ENCODE data around the gene TGFB3. TPM values are rescaled to one million over a fixed set of nuclear protein-coding genes. Genes with fewer than 3 reads are reported as not detected.
A peak's percentile ranks its signal among the peaks of the same experiment; 100 is the strongest.
"Not testable (repeated sequence)": the region's sequence is repeated elsewhere in the genome, so short reads cannot be mapped to it uniquely, and the experiment has no call there.

TGFB3 gene
- total and polyA plus RNA-seq, 12 donors, result 12.7 to 102 (median 45.0) TPM

DNA sequence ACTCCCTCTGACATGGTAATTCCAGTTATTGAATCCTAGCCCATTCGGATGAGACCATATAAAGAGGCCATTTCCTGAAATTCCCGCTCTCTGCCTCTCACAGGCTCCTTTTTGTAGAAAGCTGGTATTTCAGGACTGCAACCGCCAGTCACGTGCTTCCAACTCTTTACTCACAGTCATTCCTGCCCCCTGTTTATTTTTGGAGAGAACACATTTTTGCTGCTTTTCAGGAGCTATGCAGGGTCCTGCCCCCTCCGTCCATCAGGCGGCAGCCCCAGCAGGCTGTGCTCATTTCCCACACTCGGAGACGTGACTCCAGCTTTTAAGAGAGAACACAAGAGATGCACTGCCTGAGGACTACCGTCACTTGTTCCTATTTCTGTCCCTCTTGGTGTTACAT is 30.6 kb upstream of the TGFB3 start:
- H3K27ac ChIP-seq, result peak overlapping the region in 2 of 5 donors; percentile 24 to 51
- H3K4me1 ChIP-seq (replicated peaks in 1 of 2), result no peaks in the 10 kb centered on the region
- no peaks in the 10 kb centered on the region for H3K9me3 ChIP-seq (replicated peaks in 1 of 3)
- peaks cover 0 to 16% of the 10 kb centered on the region in 2 donors for H3K36me3 ChIP-seq (replicated peaks in 1 of 2)
- H3K27me3 ChIP-seq, result no peaks in the 10 kb centered on the region
- no peak overlapping the region for H3K4me3 ChIP-seq
- WGBS, 4 donors, result 74 to 88% (median 84%) methylated on average over 9 of the region's 9 CpGs
- TF ChIP-seq POLR2A (IDR thresholded peaks at IDR 0.05), result no peak
- TF ChIP-seq, protein P1, sequence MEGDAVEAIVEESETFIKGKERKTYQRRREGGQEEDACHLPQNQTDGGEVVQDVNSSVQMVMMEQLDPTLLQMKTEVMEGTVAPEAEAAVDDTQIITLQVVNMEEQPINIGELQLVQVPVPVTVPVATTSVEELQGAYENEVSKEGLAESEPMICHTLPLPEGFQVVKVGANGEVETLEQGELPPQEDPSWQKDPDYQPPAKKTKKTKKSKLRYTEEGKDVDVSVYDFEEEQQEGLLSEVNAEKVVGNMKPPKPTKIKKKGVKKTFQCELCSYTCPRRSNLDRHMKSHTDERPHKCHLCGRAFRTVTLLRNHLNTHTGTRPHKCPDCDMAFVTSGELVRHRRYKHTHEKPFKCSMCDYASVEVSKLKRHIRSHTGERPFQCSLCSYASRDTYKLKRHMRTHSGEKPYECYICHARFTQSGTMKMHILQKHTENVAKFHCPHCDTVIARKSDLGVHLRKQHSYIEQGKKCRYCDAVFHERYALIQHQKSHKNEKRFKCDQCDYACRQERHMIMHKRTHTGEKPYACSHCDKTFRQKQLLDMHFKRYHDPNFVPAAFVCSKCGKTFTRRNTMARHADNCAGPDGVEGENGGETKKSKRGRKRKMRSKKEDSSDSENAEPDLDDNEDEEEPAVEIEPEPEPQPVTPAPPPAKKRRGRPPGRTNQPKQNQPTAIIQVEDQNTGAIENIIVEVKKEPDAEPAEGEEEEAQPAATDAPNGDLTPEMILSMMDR (IDR thresholded peaks at IDR 0.05), result peak in 1 of 6 experiments; percentile 6
- intact Hi-C loops (cut with DNase I), result no loop called here
- peak in 5 of 7 donors; percentile 7 to 68 (median 28) for DNase-seq

DNA sequence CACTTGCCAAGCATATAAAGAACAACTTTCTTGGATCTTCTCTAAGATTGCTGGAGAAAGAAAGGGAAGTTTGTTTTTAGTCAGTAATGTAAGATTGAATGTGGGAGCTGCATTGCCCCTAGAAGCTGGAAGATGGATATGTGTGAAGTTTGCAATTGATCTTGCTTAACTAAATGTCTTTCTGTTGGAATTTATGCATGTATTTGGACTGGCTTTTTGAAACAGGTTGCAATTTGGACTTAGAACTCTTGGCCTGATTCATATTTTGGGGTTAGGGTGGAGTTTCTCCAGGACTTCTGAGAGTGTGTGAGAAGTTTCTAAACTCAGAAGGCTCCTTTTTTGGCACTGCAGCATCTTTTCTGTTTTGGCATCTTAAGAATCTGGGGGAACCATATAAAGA is 30.1 kb upstream of the TGFB3 start:
- Histone ChIP-seq H3K36me3 (replicated peaks in 1 of 2) (peaks cover 0 to 16% of the 10 kb centered on the region in 2 donors), H3K9me3 (replicated peaks in 1 of 3) (no peaks in the 10 kb centered on the region), H3K27ac (peak overlapping the region in 2 of 5 donors; percentile 24 to 34), H3K4me3 (no peak overlapping the region), H3K27me3 (no peaks in the 10 kb centered on the region), H3K4me1 (replicated peaks in 1 of 2) (no peaks in the 10 kb centered on the region)
- TF ChIP-seq POLR2A (IDR thresholded peaks at IDR 0.05), result no peak
- TF ChIP-seq, protein P1 (IDR thresholded peaks at IDR 0.05), result no peak
- intact Hi-C loops (cut with DNase I), result no loop called here
- DNase-seq, result no peak

DNA sequence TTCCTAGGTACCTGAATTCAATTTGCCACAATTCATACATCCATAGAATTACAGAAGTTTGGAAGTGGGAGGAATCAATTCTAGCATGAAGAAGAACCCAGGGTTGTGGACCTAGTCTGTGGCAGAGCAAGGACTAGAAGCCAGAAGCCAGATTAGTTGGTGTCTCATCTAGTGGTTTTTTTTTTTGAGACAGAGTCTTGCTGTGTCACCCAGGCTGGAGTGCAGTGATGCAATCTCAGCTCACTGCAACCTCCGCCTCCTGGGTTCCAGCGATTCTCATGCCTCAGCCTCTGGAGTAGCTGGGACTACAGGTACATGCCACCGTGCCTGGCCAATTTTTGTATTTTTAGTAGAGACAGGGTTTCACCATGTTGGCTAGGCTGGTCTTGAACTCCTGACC is 27.8 kb upstream of the TGFB3 start:
- H3K27me3 ChIP-seq; H3K4me3 ChIP-seq; H3K9me3 ChIP-seq (replicated peaks in 1 of 3); H3K4me1 ChIP-seq (replicated peaks in 1 of 2); intact Hi-C loops (cut with DNase I); DNase-seq; H3K27ac ChIP-seq: not testable (repeated sequence)
- WGBS, 4 donors, result 88 to 100% (median 94%) methylated on average over 3 of the region's 3 CpGs
- H3K36me3 ChIP-seq (replicated peaks in 1 of 2), result peaks cover 0 to 27% of the 10 kb centered on the region in 2 donors

DNA sequence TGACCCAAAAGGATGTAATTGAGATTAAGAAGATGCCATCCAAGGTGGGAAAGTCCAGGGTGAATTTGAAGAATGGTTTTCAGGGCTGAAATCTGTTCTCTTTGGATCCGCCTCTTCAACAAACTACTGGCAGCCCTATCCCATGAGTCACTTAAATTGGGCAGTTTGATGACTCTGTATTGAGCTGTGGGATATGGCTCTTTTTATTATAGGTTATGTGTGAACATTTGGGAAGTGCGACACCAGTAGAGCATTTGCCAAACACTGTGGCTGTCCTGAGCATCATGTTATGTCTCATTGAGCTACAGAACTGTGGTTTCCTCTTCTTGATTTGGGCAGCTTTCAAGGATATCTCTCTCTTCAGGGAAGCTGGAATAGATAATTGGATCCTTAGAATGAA is 26.1 kb upstream of the TGFB3 start:
- intact Hi-C loops (cut with DNase I), result no loop called here
- no peak for TF ChIP-seq POLR2A (IDR thresholded peaks at IDR 0.05)
- TF ChIP-seq, protein P1 (IDR thresholded peaks at IDR 0.05), result no peak
- Histone ChIP-seq H3K27ac (no peak overlapping the region), H3K4me3 (no peak overlapping the region), H3K27me3 (no peaks in the 10 kb centered on the region), H3K9me3 (replicated peaks in 1 of 3) (peaks cover 0 to 9% (median 0%) of the 10 kb centered on the region in 3 donors), H3K36me3 (replicated peaks in 1 of 2) (peaks cover 0 to 23% of the 10 kb centered on the region in 2 donors), H3K4me1 (replicated peaks in 1 of 2) (no peaks in the 10 kb centered on the region)
- DNase-seq, result no peak
- WGBS, 4 donors, result 90 to 100% (median 96%) methylated on average over 2 of the region's 2 CpGs

DNA sequence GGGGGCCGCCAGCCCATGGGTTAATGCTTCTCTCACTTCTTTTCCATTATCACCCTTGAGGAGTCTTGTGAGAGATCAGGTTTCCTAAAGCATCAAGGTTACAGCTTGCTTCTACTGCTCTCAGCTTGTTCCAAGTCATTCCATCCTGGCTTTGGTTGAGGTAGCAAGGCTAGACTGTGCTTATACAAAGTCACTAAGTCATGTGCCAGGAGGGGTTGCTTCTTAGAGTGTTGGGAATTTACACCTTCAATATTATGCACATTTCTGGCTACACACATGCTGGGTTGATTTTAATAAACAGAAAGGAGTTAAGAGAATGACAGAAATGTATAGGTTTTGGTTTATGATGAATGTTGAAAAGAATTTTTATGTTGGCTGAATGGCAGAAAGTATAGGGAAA is 25.6 kb upstream of the TGFB3 start:
- TF ChIP-seq, protein P1 (IDR thresholded peaks at IDR 0.05), result no peak
- TF ChIP-seq POLR2A (IDR thresholded peaks at IDR 0.05), result no peak
- H3K36me3 ChIP-seq (replicated peaks in 1 of 2), result peaks cover 0 to 24% of the 10 kb centered on the region in 2 donors
- H3K4me3 ChIP-seq, result no peak overlapping the region
- H3K4me1 ChIP-seq (replicated peaks in 1 of 2), result no peaks in the 10 kb centered on the region
- DNase-seq, result no peak
- H3K9me3 ChIP-seq (replicated peaks in 1 of 3), result peaks cover 0 to 9% (median 0%) of the 10 kb centered on the region in 3 donors
- no peak overlapping the region for H3K27ac ChIP-seq
- 94 to 100% (median 100%) methylated on average over 1 of the region's 1 CpG for WGBS, 4 donors
- intact Hi-C loops (cut with DNase I), result no loop called here
- no peaks in the 10 kb centered on the region for H3K27me3 ChIP-seq

Measured in adrenal gland (tissue), 12 donors.